GM21390 (cell line): ENCODE measurements around the gene ZNF358.

Source experiments
- ATAC-seq: cut with Tn5 transposase; IDR thresholded peaks from one replicate; pipeline ENCODE4 v1.9.1; 2021; ENCODE audit not compliant: unreplicated experiment

ZNF358 gene

DNA sequence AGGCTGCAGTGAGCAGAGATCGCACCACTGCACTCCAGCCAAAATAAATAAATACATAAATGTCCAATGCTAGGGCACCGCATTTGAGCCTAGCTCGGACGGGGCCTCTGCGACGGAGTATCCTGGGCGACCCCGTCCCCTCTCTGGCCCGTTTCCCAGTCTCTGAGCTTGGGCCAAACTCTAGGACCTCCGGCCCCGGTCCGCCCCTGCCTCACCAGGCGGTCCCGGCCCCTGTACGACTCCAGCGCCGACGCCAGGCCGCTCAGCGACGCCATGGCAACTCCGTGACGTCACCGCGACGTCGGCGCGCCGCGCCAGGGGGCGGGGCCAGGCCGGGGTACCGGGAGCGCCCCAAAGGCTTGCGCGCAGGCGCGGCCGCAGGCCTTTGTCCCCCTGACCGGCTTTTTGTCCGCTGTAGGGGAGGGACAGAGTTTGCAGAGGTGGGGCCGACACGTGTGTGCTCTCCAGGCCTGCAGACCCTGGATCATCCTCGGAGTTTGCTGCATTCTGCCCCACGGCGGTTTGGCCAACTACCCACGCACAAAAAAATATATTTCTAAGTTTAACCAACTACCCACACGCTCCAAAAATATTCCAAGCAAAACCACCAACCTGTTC, 27.1 kb upstream of the ZNF358 start, which contains the start of gene PEX11G:
Gene PEX11G (minus strand): TSS at position 300 of the 618 bp plus-strand sequence. CDS start 25 bp downstream, at position 275.
- no peak for ATAC-seq

DNA sequence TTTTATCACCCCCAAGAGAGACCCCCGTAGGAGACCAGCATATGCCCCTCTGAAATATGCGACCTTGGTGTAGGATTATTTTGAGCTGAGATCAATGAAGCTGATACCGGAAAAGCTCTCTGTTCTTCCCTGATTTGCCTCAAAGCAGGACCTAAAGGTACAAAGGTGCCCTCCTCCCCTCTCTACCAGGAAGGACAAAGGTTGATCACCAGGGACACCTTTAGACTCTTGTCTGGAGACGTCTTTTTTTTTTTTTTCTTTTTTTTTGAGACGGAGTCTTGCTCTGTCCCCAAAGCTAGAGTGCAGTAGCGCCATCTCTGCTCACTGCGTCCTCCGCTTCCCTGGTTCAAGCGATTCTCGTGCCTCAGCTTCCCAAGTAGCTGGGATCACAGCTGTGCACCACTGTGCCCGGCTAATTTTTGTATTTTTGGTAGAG, 26.3 kb upstream of the ZNF358 start:
- ATAC-seq: no peak

DNA sequence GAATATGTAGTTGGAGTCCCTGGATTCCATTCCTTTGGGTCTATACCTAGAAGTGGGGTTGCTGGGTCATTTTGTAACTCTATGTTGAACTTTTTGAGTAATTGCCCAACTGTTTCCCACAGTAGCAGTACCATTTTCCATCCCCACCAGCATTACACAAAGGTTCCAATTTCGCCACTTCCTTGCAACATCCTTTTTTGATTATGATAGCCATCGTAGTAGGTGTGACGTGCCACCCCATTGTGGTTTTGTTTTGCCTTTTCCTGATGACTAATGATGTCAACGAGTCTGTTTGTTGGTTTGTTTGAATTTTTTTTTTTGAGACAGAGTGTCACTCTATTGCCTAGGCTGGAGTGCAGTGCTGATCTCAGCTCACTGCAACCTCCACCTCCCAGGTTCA, 23.8 kb upstream of the ZNF358 start:
- no peak for ATAC-seq

DNA sequence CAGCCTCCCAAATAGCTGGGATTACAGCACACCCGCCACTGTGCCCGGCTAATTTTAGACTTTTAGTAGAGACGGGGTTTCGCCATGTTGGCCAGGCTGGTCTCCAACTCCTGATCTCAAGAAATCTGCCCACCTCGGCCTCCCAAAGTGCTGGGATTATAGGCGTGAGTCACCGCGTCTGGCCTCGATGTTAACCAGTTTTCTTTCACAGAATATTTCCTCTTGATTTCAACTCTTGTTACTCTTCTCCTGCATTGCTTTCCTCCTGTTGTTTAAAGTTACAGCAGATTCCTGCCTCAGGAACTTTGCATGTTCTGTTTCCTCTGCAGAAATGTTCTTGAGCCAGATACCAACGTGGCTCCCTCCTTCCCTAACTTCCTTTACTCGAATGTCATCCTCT, 23.3 kb upstream of the ZNF358 start:
- ATAC-seq: no peak

DNA sequence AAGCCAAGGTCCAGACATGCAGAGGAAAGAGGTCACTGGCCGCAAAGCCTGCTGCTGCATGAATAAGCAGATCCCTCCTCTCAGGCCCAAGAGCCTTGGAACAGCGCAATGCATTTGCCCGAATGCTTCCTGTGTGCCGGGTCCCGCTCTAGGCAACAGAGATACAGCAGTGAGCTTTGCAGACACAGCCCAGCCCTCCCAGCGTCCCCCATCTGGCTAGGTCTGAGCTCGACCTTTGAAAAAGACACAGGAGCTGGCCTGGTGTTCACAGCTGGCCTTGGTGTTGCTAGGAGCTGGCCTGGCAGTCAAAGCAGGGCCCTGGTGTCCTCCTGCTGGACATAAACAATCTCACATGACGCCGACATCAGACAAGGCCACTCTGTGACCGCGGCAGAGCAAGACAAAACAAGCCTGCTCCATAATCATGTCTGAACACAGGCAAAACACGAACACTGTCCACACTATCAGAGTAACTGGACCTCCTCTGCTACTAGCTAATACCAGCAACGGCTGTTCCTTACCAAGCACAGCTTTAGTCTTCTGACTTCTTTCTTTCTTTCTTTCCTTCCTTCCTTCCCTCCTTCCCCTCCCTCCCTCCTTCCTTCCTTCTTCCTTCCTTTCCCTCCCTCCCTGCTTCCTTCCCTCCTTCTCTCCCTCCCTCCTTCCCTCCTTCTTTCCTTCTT, 21.3 kb upstream of the ZNF358 start:
- ATAC-seq: no peak

DNA sequence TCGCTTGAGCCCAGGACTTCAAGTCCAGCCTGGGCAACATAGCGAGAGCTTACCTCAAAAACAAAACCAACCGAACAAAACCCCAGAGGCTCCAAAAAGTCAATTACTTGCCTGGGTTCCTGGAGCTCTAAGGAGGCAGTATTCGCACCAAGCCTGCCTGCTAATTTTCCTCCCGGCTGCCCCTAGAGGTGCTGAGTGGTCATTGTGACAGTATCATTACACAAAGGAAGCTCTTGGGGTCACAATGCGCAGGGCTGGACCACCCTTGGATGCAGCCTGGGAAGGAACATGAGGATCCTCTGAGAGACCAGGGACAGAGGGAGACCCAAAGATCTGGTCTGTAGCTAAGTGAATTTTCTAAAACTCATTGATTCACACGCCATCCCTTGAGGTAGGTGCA, 18.6 kb upstream of the ZNF358 start:
- ATAC-seq: no peak

DNA sequence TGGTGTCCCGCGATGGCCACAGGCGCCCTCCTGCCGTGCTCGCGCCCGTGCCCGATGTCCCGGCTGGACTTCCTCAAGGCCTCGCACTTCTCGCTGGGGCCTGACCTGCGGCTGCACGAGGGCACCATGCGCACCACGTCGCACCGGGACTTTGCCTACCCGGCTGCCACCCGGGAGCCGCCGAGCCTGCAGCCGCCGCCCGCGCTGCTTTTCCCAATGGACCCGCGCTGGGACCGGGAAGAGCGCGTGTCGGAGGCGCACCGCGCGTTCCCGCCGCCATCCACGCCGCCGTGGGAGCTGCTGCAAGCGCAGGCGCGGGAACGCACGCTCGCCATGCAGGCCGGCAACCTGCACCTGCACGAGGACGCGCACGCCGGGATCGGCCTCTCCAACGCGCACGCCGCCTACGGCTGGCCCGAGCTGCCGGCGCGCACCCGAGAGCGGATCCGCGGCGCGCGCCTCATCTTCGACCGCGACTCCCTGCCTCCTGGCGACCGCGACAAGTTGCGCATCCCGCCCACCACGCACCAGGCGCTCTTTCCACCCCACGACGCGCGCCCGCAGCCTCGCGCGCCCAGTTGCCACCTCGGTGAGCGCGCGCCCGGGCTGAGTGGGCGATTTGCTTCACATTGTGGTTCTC, 15.0 kb upstream of the ZNF358 start:
- no peak for ATAC-seq

DNA sequence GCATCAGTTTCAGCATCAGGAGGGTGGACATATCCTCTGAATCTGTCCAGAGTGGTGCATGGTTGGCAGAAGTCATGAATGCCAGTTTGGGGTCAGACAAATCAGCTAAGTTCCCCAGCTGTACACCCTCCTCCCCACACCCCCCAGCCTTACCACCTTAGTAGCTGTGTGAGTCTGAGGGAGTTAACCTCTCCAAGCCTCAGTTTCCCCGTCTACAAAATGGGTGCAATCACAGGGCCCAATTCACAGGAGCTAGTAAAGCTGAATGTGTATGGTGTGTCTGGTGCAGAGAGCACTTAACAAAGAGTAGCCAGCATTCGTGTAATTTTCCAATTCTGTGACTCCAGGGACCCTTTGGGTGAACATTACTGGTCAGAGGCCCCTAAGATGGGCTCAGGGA, 13.4 kb upstream of the ZNF358 start:
- no peak for ATAC-seq

DNA sequence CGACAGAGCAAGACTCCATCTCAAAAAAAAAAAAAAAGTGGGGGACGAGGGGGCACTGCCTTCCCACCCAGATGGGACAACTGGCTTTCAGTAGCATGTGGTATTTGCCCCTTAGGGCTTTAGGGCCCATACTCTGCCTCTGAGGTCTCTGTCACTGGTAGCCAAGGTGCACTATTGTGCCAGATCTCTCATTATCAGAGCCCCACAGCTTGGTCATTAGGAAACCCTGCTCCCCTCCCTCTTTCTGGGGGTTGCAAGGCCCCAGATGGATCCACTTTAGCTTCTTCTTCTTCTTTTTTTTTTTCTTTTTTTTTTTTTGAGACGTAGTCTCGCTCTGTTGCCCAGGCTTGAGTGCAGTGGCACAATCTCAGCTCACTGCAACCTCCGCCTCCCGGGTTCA, 11.2 kb upstream of the ZNF358 start:
- no peak for ATAC-seq

DNA sequence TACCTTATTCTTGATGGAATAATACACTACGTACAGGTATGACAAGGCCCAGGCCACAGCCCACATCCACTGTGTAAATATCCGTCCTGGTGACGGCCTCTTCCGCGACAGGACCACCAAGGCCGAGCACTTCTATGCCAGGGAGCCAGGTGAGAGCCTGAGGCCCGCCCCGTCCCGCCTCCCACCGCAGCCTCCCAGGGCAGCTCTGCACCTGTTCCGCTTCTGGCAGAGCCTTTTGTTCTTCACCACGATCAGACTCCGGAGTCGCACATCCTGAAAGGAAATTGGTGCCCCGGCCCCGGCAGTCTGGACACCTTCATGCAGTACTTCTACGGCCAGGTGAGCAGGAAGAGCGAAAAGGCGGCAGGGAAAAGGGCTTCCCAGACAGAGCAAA, 10.6 kb upstream of the ZNF358 start:
- ATAC-seq: no peak

DNA sequence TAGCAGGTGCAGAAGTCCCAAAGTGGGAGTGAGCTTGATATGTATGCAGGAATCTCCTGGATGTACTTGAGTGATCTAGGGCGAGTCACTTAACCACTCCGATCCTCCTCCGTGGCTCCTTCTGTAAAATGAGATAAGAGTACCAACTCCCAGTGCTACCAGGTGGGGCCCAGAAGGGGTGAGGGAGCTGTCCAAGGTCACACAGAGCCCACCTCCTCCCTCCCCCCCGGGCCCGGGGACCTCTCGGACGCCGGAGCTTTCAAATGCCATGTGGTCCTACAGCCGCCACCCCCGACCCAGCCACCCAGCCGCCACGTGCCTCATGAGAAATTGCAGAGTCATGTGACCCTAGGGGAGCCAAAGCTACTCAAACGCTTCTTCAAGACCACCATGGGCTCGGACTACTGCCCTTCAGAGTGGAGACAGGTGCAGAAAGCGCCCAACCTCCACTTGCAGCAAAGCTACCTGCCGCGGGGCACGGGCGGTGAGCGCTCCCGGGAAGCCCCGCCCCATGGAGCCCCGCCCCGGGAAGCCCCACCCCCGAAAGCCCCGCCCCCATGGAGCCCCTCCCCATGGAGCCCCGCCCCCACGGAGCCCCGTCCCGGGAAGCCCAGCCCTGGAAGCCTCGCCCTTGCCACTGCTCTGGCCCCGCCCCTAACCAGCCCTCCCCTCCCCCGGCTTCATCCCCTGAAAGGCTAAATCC, 10.1 kb upstream of the ZNF358 start:
- ATAC-seq: no peak

DNA sequence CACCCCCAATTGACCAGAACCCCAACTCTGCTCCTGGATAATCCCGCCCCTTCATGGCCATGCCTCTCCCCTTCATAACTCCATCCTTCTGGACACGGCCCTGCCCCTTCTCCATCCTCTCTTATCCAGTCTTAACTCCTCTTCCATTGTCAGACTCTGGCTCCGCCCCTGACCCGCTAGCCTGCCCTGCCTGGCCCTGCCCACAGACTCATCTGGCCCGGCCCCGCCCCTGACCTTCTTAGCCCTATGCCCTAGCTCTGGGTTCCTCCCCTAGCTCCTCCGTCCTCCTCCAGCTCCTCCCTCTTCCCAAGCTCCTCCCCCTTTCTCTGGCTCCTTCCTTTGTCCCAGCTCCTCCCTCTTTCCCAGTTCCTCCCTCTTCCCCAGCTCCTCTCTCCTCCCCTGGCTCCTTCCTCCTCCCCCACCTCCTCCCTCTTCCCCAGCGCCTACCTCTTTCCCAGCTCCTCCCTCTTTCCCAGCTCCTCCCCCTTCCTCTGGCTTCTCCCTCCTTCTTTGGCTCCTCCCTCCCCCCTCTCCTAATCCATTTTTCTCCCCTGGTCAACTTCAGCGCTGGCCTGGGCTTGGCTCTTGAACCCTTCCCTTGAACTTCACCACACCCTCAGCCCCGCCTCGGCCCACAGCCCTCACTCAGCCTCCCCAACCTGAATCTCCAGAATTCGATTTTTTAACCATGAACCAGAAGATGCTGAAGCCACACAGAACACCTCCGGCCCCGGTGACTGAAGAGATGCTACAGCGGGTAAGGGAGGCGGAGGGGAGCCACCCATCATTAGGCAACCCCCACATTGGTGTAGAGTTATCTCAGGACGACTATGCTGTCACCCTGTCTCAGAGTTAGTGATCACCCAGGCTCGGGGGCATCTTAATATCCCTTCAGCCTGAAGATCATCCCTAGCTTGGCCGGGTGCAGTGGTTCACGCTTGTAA, 9.2 kb upstream of the ZNF358 start:
- ATAC-seq: no peak

DNA sequence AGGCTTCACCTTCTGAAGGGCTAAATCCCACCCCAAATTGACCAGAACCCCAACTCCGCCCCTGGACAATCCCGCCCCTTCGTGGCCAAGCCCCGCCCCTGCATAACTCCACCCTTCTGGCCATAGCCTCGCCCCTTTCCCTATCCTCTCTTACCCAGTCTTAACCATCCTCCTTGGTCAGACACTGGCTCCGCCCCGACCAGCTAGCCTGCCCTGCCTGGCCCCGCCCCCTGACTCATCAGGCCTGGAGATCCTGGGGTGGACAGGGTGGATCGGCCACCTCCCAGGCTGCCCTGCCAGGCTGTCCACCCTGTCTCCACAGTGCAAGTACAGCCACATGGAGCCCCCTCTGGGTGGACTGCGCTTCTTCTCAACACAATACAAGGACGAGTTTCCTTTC, 8.0 kb upstream of the ZNF358 start:
- no peak for ATAC-seq

DNA sequence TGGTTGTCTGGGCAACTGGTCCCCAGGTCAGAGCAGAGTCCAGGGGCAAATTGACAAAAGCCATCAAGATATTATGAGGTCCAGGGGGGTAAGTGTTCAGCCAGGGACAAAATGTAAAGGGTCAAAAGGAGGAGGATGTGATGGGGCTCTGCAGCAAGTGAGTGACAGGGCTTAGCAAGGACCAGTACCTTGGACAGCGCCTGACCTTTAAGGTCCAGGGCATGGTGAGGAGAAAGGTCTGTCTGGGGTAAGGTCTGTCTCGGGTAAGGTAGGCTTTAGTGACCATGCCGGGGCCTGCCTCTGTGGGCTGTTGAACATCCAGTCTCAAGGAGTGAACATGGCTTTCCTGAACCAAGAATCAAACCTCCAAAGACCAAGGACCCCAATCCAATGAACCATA, 6.3 kb upstream of the ZNF358 start:
- ATAC-seq: no peak

DNA sequence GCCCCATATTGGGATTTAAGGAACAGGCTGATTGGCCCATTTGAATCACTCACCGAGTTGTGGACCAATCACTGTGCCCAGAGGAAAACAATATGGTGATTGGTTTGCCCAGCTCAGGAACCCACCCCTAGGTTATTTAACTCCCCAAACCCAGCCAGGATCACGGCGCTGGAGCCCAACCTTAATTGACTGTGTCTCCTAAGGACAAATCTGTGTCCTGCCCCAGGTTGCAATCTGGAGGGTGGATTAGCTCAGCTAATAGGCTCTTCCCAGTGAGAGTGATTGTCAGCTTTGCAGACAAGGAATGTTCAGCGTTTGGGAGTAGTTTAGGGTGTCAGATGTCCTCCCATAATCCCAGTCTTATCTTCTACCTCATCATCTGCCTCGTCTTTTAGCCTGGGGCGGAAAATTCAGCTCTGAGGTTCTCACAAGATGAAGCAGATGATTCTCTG, 3.5 kb upstream of the ZNF358 start:
- ATAC-seq: no peak

DNA sequence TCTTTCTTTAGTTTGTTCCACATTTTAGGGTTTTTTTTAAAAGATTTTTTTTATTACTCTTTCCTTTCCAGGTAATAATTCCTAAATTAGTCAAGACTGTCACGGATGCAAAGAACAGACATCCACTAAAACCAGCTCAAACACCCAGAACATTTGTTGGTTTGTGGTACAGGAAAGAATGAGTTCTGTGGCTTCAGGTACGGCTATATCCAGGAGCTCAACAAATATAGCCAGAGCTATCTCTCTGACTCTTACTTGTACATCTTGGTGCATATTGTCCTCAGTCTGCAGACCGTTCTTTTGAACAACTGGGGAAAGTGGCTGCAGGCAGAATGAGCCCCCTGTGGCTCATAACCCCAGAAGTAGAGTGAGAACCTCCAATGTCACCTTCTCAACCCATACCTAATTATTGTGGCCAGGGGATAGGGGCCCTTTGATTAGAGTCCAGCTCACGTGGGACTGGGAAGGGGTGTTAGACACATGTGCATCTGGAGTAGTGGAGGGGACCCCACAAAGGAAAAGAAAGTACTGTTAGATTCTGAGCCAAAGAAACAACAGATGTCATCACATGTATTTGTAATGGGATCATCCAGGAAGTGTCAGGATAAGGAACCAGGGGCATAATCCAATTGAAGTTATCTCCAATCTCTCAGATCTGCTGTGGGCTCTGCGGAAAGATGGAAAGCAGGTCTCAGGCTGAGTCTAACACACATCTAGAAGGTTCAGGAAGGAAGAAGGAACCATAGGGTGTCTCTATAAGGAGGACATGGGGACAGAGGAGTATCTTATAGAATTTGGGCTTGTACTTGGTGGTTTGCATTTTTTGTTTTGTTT, 1.9 kb upstream of the ZNF358 start:
- no peak for ATAC-seq

DNA sequence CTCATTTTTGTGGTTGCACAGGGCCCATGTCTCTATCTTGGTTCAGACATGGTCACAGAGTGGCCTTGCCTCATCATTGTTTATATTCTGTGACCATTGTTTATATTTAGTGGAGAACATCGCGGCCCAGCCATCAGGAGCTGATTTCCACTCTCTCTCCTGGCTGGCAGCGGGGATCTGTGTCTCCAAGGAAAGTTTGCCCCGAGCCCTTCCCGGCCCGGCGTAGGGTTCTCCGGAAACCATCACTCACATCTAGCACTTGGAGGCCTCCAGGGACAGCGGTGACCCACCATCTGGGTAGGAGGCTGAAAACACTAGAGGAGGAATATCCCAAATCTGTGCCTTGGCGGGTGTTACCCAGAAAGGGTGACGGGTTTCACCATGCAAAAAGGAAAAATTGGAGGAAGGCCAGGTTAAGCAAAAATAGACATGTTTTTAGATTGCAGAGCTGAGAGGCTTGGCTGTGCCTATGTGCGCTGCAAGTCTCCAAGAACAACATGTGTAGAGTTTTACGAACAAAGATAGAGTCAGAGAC, 726 bp upstream of the ZNF358 start:
- no peak for ATAC-seq

DNA sequence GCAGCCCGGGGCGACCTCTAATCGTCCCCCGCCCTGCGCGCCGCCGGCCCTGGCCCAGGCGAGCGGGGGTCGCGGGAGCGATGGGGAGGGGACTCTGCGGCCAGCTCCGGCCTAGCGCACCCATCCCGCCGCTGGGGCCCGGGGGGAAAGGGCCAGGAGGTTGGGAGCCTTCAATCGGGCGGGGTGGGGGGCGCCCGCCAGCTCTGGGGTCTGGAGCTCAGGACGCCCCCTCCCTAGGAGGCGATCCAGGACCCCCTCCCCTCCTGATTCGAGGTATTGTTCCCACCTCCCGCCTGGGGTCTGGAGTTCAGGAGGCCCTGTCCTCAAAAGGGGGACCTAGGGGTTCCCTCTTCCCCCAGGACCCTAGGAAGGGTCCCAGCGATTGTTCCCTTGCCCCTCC, 430 bp downstream of the ZNF358 start:
- ATAC-seq: no peak

DNA sequence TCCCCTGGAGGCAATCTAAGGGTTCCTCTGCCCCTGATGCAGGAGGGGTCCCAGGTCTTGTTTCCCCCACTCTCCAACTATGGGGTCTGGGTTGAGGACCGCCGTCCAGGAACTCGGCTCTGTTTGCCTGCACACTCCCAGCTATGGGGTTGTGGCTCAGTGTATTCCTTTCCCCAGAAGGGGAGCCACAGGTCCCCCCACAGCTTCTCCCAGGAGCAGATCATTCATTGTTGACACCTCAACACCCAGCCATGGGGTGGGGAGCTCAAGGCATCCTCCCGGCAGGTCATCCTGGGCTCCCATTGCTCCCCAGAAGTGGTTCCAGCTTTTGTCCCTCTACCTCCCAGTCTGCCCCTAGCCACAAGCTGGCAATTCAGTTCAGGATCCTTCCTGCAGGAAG, 975 bp downstream of the ZNF358 start:
- ATAC-seq: no peak
